Pancreas (tissue), 10 donors: Measurements from ENCODE around the gene AUH. TPM values are rescaled to one million over a fixed set of nuclear protein-coding genes. Genes with fewer than 3 reads are reported as not detected.
A peak's percentile ranks its signal among the peaks of the same experiment; 100 is the strongest.

Experiments used
- ATAC-seq, 4 donors: fragments of 200-7000 bp; cut with Tn5 transposase; one replicate each; pipeline versions ENCODE4 v1.8.0 to v1.9.1; 2020; ENCODE audit warnings: mild to moderate bottlenecking in 4 of 4, moderate library complexity in 4 of 4
- DNase-seq, 6 donors: peaks; one replicate each; pipeline ENCODE4 v3.0.0-alpha.2; 2020
- FAIRE-seq: peaks from 2 replicates; lab custom pipeline; 2012; peaks lifted over from hg19 to GRCh38; lab: Jason Lieb, UNC
- H3K27ac ChIP-seq, 4 donors: fragments of 200-600 bp; sonication (generic); 1 replicate in 3 of 4; 2 replicates in 1 of 4; pipeline versions ENCODE4 v1.5.0 to v1.8.0; 2020
- H3K27me3 ChIP-seq, 4 donors: fragments of 200-600 bp; one replicate each; pipeline ENCODE4 v1.8.0; 2021
- H3K36me3 ChIP-seq, 3 donors: fragments of 200-600 bp; sonication (generic) in 1 of 3; one replicate each; pipeline versions ENCODE4 v1.5.0 to v1.8.0; 2020 to 2021
- H3K4me1 ChIP-seq, 3 donors: fragments of 200-600 bp; one replicate each; pipeline ENCODE4 v1.8.0; 2021
- H3K4me3 ChIP-seq, 4 donors: fragments of 200-600 bp; sonication (generic) in 2 of 4; one replicate each; pipeline versions ENCODE4 v1.5.0 to v1.8.0; 2020 to 2021
- H3K9me3 ChIP-seq, 4 donors: fragments of 200-600 bp; one replicate each; pipeline ENCODE4 v1.8.0; 2021
- CTCF ChIP-seq, 4 donors: fragments of 200-600 bp; sonication (generic) in 3 of 4; IDR thresholded peaks; one replicate each; pipeline versions ENCODE4 v1.5.0 to v1.8.0; 2021; ENCODE audit warnings: antibody characterized with exemption in 4 of 4
- WGBS, 2 donors: extraction: QIAGEN DNeasy Blood & Tissue Kit; methylation state at CpG; one replicate each; pipeline ENCODE4 v1.1.7; 2013; 5-methylcytosine and 5-hydroxymethylcytosine counted together
- intact Hi-C, 3 donors: fragments of 100-400 bp; cut with DNase I; formaldehyde crosslinking; loops; one replicate each; pipeline versions ENCODE4 v1.11.1 to v1.14.2; 2022
- polyA plus RNA-seq, 2 donors: library from polyadenylated mRNA; stranded (reverse); fragments of 200-250 nt; gene quantifications; one replicate each; pipeline ENCODE4 v1.2.3, GENCODE V29; 2013
- total RNA-seq, 6 donors: library from RNA; stranded (reverse); fragmentation: NEBNext Ultra II Directional in 4 of 6; extraction: Animal tissue kit (Norgen Biotek cat#: 25700) in 4 of 6; gene quantifications; one replicate each; pipeline versions ENCODE4 v1.2.1 to v1.2.4, GENCODE V29; 2021 to 2023
- donor health status: healthy with polysubstance abuse.
- donor health status: DM: no; HTN: no; CAD: no; lungs with moderate emphysema.
- donor health status: DM: no; HTN: no; CAD: no.
- donor health status: control.
- donor health status: control.
- donor health status: Bipolar disorder and iron deficiency.
- donor health status: DM: yes; HTN: yes; CAD: no.
- donor health status: DM: no; HTN: no; CAD: no.
- donor health status: DM: no; HTN: no; CAD: no.
- donor health status: DM: yes; HTN: yes; CAD: no.

Gene AUH
- total and polyA plus RNA-seq, 8 donors: 11.2 to 19.5 (median 14.7) TPM

- ATAC-seq (no peak), DNase-seq (no peak), FAIRE-seq (no peak)
- intact Hi-C loops: no loop called here
- 97 to 100% methylated on average over 1 of the region's 1 CpG for WGBS, 2 donors
- Histone ChIP-seq H3K36me3 (no peaks in the 10 kb centered on the region), H3K27ac (no peak overlapping the region), H3K9me3 (no peaks in the 10 kb centered on the region), H3K4me3 (no peak overlapping the region), H3K27me3 (no peaks in the 10 kb centered on the region), H3K4me1 (peaks cover 0 to 14% (median 5%) of the 10 kb centered on the region in 3 donors)
- no peak for TF ChIP-seq CTCF (IDR thresholded peaks at IDR 0.05)
Observed at GRCh38 chr9:91259162-91259561, 102.6 kb downstream of the AUH start.

- no peak overlapping the region for H3K27ac ChIP-seq
- 94 to 96% methylated on average over 3 of the region's 3 CpGs for WGBS, 2 donors
- no peak for FAIRE-seq
- no peak for TF ChIP-seq CTCF (IDR thresholded peaks at IDR 0.05)
- H3K27me3 ChIP-seq: no peaks in the 10 kb centered on the region
- no peak overlapping the region for H3K4me3 ChIP-seq
- DNase-seq: no peak
- no peaks in the 10 kb centered on the region for H3K9me3 ChIP-seq
- intact Hi-C loops: no loop called here
- H3K36me3 ChIP-seq: no peaks in the 10 kb centered on the region
- ATAC-seq: peak in 2 of 4 donors; percentile 25 to 38
- peaks cover 0 to 14% (median 5%) of the 10 kb centered on the region in 3 donors for H3K4me1 ChIP-seq
Observed at GRCh38 chr9:91258451-91258850, 103.3 kb downstream of the AUH start.

GRCh38 chr9:91256235-91256634 is 105.5 kb downstream of the AUH start:
- DNase-seq: no peak
- no peak for TF ChIP-seq CTCF (IDR thresholded peaks at IDR 0.05)
- Histone ChIP-seq H3K4me1 (peaks cover 0 to 4% (median 0%) of the 10 kb centered on the region in 3 donors), H3K36me3 (no peaks in the 10 kb centered on the region), H3K4me3 (no peak overlapping the region), H3K27me3 (no peaks in the 10 kb centered on the region), H3K27ac (no peak overlapping the region), H3K9me3 (no peaks in the 10 kb centered on the region)
- no peak for FAIRE-seq
- intact Hi-C loops: no loop called here
- WGBS, 2 donors: 93 to 97% methylated on average over 3 of the region's 3 CpGs
- no peak for ATAC-seq

- Histone ChIP-seq H3K36me3 (no peaks in the 10 kb centered on the region), H3K27me3 (no peaks in the 10 kb centered on the region), H3K27ac (no peak overlapping the region), H3K4me1 (no peaks in the 10 kb centered on the region), H3K4me3 (no peak overlapping the region), H3K9me3 (no peaks in the 10 kb centered on the region)
- no peak for DNase-seq
- 74 to 77% methylated on average over 3 of the region's 3 CpGs for WGBS, 2 donors
- TF ChIP-seq CTCF (IDR thresholded peaks at IDR 0.05): no peak
- ATAC-seq: no peak
- no peak for FAIRE-seq
- intact Hi-C loops: no loop called here
Observed at GRCh38 chr9:91255327-91255726, 106.4 kb downstream of the AUH start.

- Histone ChIP-seq H3K4me3 (no peak overlapping the region), H3K4me1 (no peaks in the 10 kb centered on the region), H3K27ac (no peak overlapping the region), H3K9me3 (no peaks in the 10 kb centered on the region), H3K36me3 (no peaks in the 10 kb centered on the region), H3K27me3 (no peaks in the 10 kb centered on the region)
- DNase-seq (no peak), ATAC-seq (peak in 1 of 4 donors; percentile 14), FAIRE-seq (no peak)
- intact Hi-C loops: no loop called here
- WGBS, 2 donors: 47 to 59% methylated on average over 1 of the region's 1 CpG
- TF ChIP-seq CTCF (IDR thresholded peaks at IDR 0.05): no peak
Observed at GRCh38 chr9:91253488-91253887, 108.2 kb downstream of the AUH start.
